Measurements from ENCODE around the gene ITSN2.
A peak's percentile ranks its signal among the peaks of the same experiment; 100 is the strongest.

ITSN2 gene

GRCh38 chr2:24337890-24338289 lies 22.4 kb downstream of the ITSN2 start:
- no peak overlapping the region for H3K4me3 ChIP-seq (ENCODE audit: control insufficient read depth, low read depth, low read length)
- no peak for TF ChIP-seq CTCF (conservative IDR thresholded peaks at IDR 0.05; ENCODE audit: control insufficient read depth, insufficient read depth, low read depth, low read length)
- DNase-seq (ENCODE audit: low read depth): no peak

DNA sequence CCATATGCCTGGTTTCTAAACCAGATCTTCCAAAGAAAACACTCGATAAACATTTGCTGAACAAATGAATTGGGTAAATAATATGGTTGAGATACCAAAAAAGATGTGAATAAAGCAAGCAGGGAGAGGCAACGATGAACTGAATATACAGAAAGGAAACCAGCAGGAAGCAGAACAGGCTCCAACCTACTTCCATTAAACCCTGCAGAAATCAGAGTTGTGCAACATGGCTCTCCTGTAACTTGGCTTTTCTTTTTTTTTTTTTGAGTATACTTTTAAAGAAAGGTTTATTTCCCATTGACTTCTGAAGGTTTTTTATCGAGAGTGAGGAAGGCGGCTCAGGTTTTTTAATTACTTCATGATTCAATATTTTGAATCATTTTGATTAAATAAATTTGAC lies 23.5 kb downstream of the ITSN2 start:
- no peak for DNase-seq (ENCODE audit: low read depth)
- TF ChIP-seq CTCF (conservative IDR thresholded peaks at IDR 0.05; ENCODE audit: control insufficient read depth, insufficient read depth, low read depth, low read length): no peak
- H3K4me3 ChIP-seq (ENCODE audit: control insufficient read depth, low read depth, low read length): no peak overlapping the region

DNA sequence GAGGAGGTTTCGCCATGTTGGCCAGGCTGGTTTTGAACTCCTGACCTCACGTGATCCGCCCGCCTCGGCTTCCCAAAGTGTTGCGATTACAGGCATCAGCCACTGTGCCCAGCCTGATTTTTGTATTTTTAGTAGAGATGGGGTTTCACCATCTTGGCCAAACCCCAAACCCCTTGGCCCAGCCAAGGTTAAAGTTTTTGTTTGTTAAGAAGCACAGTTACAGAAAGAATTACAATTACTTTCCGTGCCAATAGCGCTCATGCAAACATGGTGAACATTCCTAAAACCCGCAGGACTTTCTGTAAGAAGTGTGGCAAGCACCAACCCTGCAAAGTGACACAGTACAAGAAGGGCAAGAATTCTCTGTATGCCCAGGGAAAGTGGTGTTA lies 26.1 kb downstream of the ITSN2 start:
- no peak overlapping the region for H3K4me3 ChIP-seq (ENCODE audit: control insufficient read depth, low read depth, low read length)
- TF ChIP-seq CTCF (conservative IDR thresholded peaks at IDR 0.05; ENCODE audit: control insufficient read depth, insufficient read depth, low read depth, low read length): no peak
- peak; percentile 9 for DNase-seq (ENCODE audit: low read depth)

- peak; percentile 8 for DNase-seq (ENCODE audit: low read depth)
- H3K4me3 ChIP-seq (ENCODE audit: control insufficient read depth, low read depth, low read length): no peak overlapping the region
- no peak for TF ChIP-seq CTCF (conservative IDR thresholded peaks at IDR 0.05; ENCODE audit: control insufficient read depth, insufficient read depth, low read depth, low read length)
Observed at GRCh38 chr2:24332791-24333540, 27.4 kb downstream of the ITSN2 start.

- no peak for DNase-seq (ENCODE audit: low read depth)
- TF ChIP-seq CTCF (conservative IDR thresholded peaks at IDR 0.05; ENCODE audit: control insufficient read depth, insufficient read depth, low read depth, low read length): no peak
- no peak overlapping the region for H3K4me3 ChIP-seq (ENCODE audit: control insufficient read depth, low read depth, low read length)
Observed at GRCh38 chr2:24330161-24330560, 30.2 kb downstream of the ITSN2 start.

GRCh38 chr2:24329700-24330099 lies 30.6 kb downstream of the ITSN2 start:
- H3K4me3 ChIP-seq (ENCODE audit: control insufficient read depth, low read depth, low read length): no peak overlapping the region
- no peak for TF ChIP-seq CTCF (conservative IDR thresholded peaks at IDR 0.05; ENCODE audit: control insufficient read depth, insufficient read depth, low read depth, low read length)
- no peak for DNase-seq (ENCODE audit: low read depth)

Data from fibroblast of mammary gland (primary cell).